ENCODE results near the gene RNLS.

The RNLS gene

DNA sequence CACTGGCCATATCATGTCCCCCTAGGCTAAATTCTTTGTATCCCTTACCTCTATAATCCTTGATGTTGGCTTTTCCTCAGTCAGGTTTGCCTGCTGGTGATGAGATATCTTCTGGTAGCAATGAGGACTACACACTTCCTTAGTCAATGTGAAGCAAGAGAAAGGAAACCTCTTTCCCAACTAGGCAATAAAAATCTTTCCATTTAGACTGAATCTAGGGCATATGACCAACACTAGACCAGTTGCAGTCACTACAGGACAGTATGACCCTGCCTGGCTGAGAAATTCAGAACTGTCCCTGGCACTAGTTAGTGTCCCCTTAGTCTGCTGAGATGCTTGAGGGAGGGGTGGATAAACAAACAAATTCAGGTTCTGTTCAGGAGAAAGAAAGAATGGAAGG is 142.6 kb downstream of the RNLS start:
- TF ChIP-seq, protein P1, sequence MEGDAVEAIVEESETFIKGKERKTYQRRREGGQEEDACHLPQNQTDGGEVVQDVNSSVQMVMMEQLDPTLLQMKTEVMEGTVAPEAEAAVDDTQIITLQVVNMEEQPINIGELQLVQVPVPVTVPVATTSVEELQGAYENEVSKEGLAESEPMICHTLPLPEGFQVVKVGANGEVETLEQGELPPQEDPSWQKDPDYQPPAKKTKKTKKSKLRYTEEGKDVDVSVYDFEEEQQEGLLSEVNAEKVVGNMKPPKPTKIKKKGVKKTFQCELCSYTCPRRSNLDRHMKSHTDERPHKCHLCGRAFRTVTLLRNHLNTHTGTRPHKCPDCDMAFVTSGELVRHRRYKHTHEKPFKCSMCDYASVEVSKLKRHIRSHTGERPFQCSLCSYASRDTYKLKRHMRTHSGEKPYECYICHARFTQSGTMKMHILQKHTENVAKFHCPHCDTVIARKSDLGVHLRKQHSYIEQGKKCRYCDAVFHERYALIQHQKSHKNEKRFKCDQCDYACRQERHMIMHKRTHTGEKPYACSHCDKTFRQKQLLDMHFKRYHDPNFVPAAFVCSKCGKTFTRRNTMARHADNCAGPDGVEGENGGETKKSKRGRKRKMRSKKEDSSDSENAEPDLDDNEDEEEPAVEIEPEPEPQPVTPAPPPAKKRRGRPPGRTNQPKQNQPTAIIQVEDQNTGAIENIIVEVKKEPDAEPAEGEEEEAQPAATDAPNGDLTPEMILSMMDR (conservative IDR thresholded peaks at IDR 0.05; ENCODE audit: low read length), result no peak
- DNase-seq (ENCODE audit: low read depth), result no peak
- no peak overlapping the region for H3K4me3 ChIP-seq (ENCODE audit: low read length)

DNA sequence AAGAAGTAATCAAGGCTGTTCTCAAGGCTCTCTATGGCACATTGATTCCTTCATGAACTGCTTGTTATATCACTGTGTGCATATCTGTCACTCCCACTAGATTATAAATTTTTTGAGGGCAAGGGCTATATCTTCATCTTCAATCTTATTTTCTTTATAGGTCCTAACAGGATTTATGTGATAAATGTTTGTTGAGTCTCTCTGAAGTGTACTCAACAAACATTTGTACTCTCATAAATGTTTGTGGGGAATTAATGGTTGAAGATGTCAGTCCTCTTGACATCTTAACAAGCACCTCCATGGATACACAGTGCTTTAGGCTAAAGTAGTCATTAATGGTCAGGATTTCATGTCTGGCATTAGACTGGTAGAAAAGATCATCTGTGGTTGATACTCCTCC is 143.2 kb downstream of the RNLS start:
- no peak overlapping the region for H3K4me3 ChIP-seq (ENCODE audit: low read length)
- no peak for DNase-seq (ENCODE audit: low read depth)
- TF ChIP-seq, protein P1 (conservative IDR thresholded peaks at IDR 0.05; ENCODE audit: low read length), result no peak

DNA sequence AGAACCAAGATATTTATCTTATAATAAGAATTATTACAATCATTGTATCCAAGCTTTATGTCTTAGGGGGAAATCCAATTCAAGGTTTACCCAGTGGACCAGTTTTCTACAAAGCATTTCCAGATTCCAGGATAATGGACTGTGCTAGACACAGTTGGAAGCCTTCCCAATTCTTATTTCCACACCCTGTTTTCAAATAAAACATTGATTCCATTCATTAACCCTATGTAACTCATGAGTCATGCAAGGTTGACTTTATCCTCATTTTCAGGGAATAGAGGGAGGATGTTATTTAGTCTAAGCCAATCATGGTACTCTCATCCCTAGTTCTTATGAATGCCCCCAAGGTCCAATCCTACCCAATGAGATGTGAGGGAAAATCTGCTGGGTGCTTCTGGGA is 145.7 kb downstream of the RNLS start:
- DNase-seq (ENCODE audit: low read depth), result no peak
- TF ChIP-seq, protein P1 (conservative IDR thresholded peaks at IDR 0.05; ENCODE audit: low read length), result no peak
- no peak overlapping the region for H3K4me3 ChIP-seq (ENCODE audit: low read length)

DNA sequence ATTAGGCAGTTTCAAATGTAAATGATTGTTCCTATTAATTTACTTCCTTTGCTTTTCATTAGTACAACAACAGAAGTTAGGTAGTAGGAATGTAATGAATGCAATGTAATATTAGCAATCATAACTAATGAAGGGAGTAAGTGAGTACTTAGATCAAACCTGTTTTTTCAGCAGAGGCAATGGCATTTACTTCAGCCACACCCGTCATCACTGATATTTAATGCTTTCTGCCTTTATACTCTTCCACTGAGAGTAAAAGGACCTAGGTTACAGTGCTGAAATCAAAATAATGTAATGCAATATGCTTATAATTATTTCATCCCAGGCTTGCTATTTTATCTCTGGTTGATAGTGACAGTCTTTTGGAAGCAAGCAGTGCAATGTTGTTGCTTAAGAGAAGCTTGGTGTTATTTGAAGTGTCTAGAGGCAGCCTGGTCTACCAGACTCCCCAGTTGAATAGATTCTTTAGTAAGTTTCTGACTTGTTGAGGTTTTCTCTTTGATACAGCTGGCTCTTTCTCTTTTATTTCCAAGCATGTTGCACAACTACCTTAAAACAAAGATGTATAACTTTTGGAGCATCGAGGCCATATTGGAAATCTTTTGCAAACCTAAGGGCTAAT is 149.4 kb downstream of the RNLS start:
- no peak overlapping the region for H3K4me3 ChIP-seq (ENCODE audit: low read length)
- TF ChIP-seq, protein P1 (conservative IDR thresholded peaks at IDR 0.05; ENCODE audit: low read length), result no peak
- no peak for DNase-seq (ENCODE audit: low read depth)

DNA sequence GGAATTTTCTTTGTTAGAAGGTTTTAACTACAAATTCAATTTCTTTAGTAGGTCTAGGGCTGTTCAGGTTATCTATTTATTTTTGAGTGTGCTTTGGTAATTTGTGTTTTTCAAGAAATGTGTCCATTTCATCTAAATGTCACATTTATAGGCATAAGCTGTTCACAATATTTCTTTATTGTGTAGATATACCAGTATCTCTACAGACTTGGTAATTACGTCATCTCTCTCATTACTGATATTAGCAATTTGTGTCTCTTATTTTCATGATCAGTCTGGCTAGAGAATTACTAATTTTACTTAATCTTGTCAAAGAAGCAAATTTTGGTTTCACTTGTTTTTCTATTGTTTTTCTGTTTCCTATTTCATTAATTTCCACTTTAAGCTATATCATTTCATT is 152.0 kb downstream of the RNLS start:
- TF ChIP-seq, protein P1 (conservative IDR thresholded peaks at IDR 0.05; ENCODE audit: low read length), result no peak
- DNase-seq (ENCODE audit: low read depth), result no peak
- no peak overlapping the region for H3K4me3 ChIP-seq (ENCODE audit: low read length)

DNA sequence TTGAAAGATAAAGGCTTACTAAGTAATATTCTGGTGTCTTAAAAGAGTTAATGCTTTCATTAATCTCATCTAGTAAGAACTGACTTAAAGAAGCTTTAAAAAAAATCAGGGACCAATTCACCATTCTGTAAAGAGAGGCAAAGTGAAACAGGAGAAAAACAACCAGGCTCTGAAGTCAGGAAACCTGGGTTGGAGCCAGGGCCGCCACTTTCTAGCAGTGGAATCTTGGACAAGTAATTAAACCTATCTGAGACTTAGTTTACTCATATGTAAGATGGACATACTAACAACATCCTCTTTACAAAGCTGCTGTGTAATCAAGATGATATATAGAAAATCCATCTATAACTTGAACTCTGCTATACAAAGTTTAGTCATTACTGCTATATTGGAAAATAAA is 154.1 kb downstream of the RNLS start:
- H3K4me3 ChIP-seq (ENCODE audit: low read length), result no peak overlapping the region
- TF ChIP-seq, protein P1 (conservative IDR thresholded peaks at IDR 0.05; ENCODE audit: low read length), result no peak
- DNase-seq (ENCODE audit: low read depth), result no peak

DNA sequence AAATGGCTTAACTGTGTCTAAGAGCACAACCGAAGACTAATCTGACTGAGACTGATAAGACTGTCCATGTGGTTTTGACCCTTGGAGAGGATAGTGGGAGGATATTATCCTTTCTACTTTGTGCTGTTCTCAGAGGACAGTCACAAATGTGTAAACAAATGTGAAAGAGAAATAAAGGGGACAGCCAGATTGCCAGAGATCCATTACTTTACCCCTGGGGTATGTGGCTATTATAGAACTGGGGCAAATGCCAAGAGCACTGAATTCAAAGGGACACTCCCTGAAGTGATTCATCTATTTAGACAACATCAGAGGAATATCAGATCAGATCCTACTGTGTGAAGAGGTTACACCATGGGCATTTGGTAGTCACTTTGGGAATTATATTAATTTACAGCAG is 154.7 kb downstream of the RNLS start:
- TF ChIP-seq, protein P1 (conservative IDR thresholded peaks at IDR 0.05; ENCODE audit: low read length), result no peak
- no peak overlapping the region for H3K4me3 ChIP-seq (ENCODE audit: low read length)
- DNase-seq (ENCODE audit: low read depth), result peak; percentile 18
